BE2C (cell line): ENCODE measurements around the gene EGR1.

Experiments
- DNase-seq: peaks from one replicate; pipeline ENCODE4 v3.0.0-alpha.2; 2020
- H3K27me3 ChIP-seq: fragments of 250-450 bp; sonication (Bioruptor Pico); 2 replicates; pipeline ENCODE4 v1.5.1; 2020; ENCODE audit warnings: mild to moderate bottlenecking
- H3K36me3 ChIP-seq: fragments of 250-450 bp; sonication (Bioruptor Pico); 2 replicates; pipeline ENCODE4 v1.5.1; 2020; ENCODE audit warnings: mild to moderate bottlenecking
- H3K4me1 ChIP-seq: fragments of 250-450 bp; sonication (Bioruptor Pico); 2 replicates; pipeline ENCODE4 v1.5.1; 2020
- H3K4me3 ChIP-seq: 2 replicates; pipeline ENCODE4 v1.5.1; 2011; ENCODE audit warnings: low read depth, low read length
- H3K9me3 ChIP-seq: fragments of 250-450 bp; sonication (Bioruptor Pico); 2 replicates; pipeline ENCODE4 v1.5.1; 2020
- CTCF ChIP-seq: IDR thresholded peaks from 2 replicates; pipeline ENCODE4 v1.5.1; 2012; ENCODE audit warnings: mild to moderate bottlenecking, low read depth, low read length

The EGR1 gene

GRCh38 chr5:138438724-138439476 lies 26.4 kb upstream of the EGR1 start, which contains the start of gene REEP2:
TSS of gene REEP2 (plus strand) at chr5:138439057. CDS start at chr5:138439209, 152 bp downstream.
- no peaks in the 10 kb centered on the region for H3K9me3 ChIP-seq

GRCh38 chr5:138439477-138440158 lies 25.7 kb upstream of the EGR1 start:
- no peaks in the 10 kb centered on the region for H3K27me3 ChIP-seq
- H3K36me3 ChIP-seq = peaks cover 10% of the 10 kb centered on the region
- peak; percentile 9; the same call in 1 of the 2 replicates for TF ChIP-seq CTCF
- no peaks in the 10 kb centered on the region for H3K9me3 ChIP-seq
- peak overlapping the region; percentile 82 for H3K4me3 ChIP-seq
- peaks cover 4% of the 10 kb centered on the region for H3K4me1 ChIP-seq
- DNase-seq = peak; percentile 54

More at GRCh38 chr5:138438724-138439476, 26.4 kb upstream of the EGR1 start, which contains the start of gene REEP2:
- no peak for TF ChIP-seq CTCF
- Histone ChIP-seq H3K36me3 (peaks cover 13% of the 10 kb centered on the region), H3K27me3 (no peaks in the 10 kb centered on the region), H3K4me3 (peak within 1 kb of the TSS; percentile 82), H3K4me1 (peaks cover 4% of the 10 kb centered on the region)
- peak; percentile 80 for DNase-seq

DNA sequence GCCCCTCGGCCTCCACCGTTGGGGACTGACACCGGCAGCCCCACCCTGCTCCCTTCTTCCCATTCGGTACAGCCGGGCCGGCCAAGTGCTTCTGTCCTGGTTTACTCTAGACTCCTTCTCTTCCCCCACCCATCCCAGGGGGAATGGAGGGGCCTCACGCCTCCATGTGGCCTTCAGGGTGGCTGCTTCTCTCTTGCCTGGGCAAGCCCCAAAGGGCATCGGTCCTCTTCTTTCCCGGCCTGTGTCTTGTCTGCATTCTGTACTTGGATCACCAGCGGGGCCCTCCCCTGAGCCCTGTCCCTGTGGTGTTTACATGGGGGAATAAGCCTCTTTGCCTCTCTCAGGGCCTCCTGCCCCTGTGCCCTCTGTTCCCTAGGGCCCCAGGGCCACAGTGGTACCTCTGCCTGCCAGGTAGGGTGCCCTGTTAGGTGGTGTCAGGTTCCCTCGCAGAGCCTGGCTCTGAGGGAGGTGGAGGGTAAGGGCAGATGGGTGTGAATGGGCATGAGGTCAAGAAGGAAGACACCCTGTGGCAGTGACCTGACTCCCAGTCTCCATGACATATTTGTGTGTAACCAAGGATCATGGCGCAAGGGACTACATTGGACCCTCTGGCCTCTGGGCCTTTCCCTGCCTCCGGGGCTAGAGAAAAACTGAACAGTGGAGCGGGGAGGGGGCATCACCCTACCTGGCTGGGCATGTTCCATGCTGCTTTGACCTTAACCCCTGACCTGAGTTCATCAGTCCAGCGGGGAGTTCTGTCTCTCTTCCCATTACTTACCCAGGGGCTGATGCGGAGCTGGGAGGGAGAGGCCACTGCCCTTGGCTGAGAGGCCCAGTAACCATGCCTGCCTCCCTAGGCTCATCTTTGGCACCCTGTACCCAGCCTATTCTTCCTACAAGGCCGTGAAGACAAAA lies 24.9 kb upstream of the EGR1 start:
- no peak for TF ChIP-seq CTCF
- peaks cover 7% of the 10 kb centered on the region for H3K36me3 ChIP-seq
- no peaks in the 10 kb centered on the region for H3K27me3 ChIP-seq
- no peaks in the 10 kb centered on the region for H3K9me3 ChIP-seq
- no peak for DNase-seq
- H3K4me1 ChIP-seq = peaks cover 4% of the 10 kb centered on the region
- peak overlapping the region; percentile 82 for H3K4me3 ChIP-seq

DNA sequence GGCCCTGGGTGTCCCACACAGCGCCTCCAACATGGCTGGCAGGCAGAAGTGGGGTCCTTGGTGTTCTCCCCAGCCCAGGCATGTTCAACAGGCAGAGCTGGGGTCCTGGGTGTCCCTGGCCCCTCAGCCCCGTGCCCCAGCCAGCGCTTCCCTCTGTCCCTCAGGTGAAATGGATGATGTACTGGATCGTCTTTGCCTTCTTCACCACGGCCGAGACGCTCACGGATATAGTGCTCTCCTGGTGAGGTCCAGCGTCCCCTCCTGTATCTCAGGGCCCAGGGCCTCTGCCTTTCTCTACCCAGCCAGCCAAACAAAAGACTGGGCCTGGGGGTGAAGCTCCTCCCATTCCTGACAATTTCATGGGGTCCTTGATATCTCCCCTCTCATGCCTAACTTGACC lies 24.1 kb upstream of the EGR1 start:
- no peaks in the 10 kb centered on the region for H3K9me3 ChIP-seq
- no peak for DNase-seq
- no peak for TF ChIP-seq CTCF
- no peaks in the 10 kb centered on the region for H3K27me3 ChIP-seq
- peaks cover 3% of the 10 kb centered on the region; the same call in 1 of the 2 replicates for H3K36me3 ChIP-seq
- H3K4me3 ChIP-seq = no peak overlapping the region
- peaks cover 4% of the 10 kb centered on the region for H3K4me1 ChIP-seq

DNA sequence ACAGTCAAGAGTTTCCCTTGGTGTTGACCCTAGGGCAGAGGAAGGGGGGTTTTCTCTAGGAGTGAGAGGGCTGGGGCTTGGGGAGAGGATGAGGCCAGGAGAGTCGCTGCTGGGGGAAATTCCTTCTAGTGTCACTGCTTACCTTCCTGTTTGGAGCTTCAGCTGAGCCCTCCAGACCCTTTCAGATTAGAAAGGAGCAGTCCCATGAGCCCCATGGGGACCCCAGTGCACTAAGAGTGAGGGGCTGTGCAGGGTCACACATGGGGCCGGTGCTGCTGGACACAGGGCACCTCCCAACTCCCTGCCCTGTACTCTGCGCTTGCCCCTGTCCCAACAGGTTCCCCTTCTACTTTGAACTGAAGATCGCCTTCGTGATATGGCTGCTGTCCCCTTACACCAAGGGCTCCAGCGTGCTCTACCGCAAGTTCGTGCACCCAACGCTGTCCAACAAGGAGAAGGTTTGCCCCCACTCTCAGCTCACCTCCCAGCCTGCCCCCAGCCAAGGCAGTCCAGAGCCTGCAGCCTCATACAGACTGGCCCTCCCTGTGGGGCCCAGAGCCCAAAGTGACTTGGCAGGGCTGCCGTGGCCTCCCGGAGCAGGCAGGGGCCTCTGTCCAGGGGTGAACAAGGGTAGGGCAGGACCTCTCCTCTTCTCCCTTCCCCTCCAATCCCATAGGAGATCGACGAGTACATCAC lies 21.1 kb upstream of the EGR1 start:
- Histone ChIP-seq H3K27me3 (no peaks in the 10 kb centered on the region), H3K4me3 (no peak overlapping the region), H3K36me3 (no peaks in the 10 kb centered on the region), H3K9me3 (no peaks in the 10 kb centered on the region), H3K4me1 (peaks cover 9% of the 10 kb centered on the region)
- DNase-seq = no peak
- TF ChIP-seq CTCF = no peak
